OCI-LY7 (cell line): ENCODE measurements around the gene FRMD3.

Experiments
- CTCF ChIP-seq: fragments of 200-600 bp; sonication (generic); conservative IDR thresholded peaks from 2 replicates; pipeline ENCODE4 v1.5.1; 2014; ENCODE audit warnings: mild to moderate bottlenecking, antibody characterized with exemption, low read length, moderate library complexity, mixed read lengths
- EZH2phosphoT487 ChIP-seq: fragments of 200-600 bp; sonication (generic); IDR thresholded peaks from 2 replicates; pipeline ENCODE4 v1.6.1; 2018; ENCODE audit warnings: low read depth, borderline replicate concordance, mild to moderate bottlenecking, mixed run types, antibody characterized with exemption, low read length, moderate library complexity, mixed read lengths

GRCh38 chr9:83349031-83349430, 189.2 kb downstream of the FRMD3 start:
- TF ChIP-seq CTCF (no peak), EZH2phosphoT487 (no peak)
